ENCODE measurements around the gene COQ2.

DNA sequence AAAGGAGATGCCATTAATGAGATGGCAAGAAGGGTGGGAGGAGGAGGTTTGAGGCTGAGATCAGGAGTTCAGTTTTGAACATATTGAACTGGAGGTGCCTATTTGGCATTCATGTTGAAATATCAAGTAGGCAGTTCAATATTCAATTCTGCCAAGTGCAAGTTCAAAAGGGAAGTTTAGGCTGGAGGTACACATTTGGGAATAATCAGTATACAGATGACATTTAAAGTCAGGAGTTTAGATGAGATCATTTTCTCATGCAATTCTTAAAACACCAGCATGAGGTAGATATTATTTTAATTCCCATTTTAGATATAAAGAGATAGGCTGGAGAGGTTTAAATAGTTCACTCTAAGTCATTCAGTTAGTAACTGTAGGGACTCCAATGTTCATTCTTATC, 26.1 kb downstream of the COQ2 start:
- TF ChIP-seq, protein P1, sequence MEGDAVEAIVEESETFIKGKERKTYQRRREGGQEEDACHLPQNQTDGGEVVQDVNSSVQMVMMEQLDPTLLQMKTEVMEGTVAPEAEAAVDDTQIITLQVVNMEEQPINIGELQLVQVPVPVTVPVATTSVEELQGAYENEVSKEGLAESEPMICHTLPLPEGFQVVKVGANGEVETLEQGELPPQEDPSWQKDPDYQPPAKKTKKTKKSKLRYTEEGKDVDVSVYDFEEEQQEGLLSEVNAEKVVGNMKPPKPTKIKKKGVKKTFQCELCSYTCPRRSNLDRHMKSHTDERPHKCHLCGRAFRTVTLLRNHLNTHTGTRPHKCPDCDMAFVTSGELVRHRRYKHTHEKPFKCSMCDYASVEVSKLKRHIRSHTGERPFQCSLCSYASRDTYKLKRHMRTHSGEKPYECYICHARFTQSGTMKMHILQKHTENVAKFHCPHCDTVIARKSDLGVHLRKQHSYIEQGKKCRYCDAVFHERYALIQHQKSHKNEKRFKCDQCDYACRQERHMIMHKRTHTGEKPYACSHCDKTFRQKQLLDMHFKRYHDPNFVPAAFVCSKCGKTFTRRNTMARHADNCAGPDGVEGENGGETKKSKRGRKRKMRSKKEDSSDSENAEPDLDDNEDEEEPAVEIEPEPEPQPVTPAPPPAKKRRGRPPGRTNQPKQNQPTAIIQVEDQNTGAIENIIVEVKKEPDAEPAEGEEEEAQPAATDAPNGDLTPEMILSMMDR (IDR thresholded peaks at IDR 0.05 in 8 of 11, conservative IDR thresholded peaks at IDR 0.05 in 3 of 11), result no peak
- no peak for TF ChIP-seq POLR2A (IDR thresholded peaks at IDR 0.05)
